ENCODE results near the gene SMYD5. TPM values are rescaled to one million over a fixed set of nuclear protein-coding genes. Genes with fewer than 3 reads are reported as not detected.

SMYD5 gene
- polyA plus RNA-seq, 1 experiment: 19.5 TPM

GRCh38 chr2:73225513-73226360 is 11.7 kb downstream of the SMYD5 start:
- CTCF ChIA-PET: interaction anchor here (1.9 to 3.3 kb wide), 2 partner anchors 13 to 140 kb away, joined by 4 to 18 read pairs; no protein-coding TSS in a partner anchor
- H3K36me3 ChIP-seq (ENCODE audit: control insufficient read depth, insufficient read depth, low read length): peaks cover 15% of the 10 kb centered on the region
- POLR2A ChIA-PET: interaction anchor here (0.7 kb wide), 1 partner anchor 7 kb away, joined by 4 read pairs; the partner anchor contains the start of gene PRADC1
- no peak for DNase-seq (ENCODE audit: low read depth)
- H3K4me3 ChIP-seq (ENCODE audit: low read depth, low read length): no peak overlapping the region
- H3K27me3 ChIP-seq (ENCODE audit: control insufficient read depth, insufficient read depth, low read length): no peaks in the 10 kb centered on the region
- TF ChIP-seq CTCF (IDR thresholded peaks at IDR 0.05; ENCODE audit: insufficient read depth, low read depth, low read length): no peak

- ChIA-PET CTCF (interaction anchor here (2.3 kb wide), 1 partner anchor 14 kb away, joined by 5 read pairs; no protein-coding TSS in a partner anchor), POLR2A (no interaction called here)
- Histone ChIP-seq H3K36me3 (ENCODE audit: control insufficient read depth, insufficient read depth, low read length) (peaks cover 15% of the 10 kb centered on the region), H3K27me3 (ENCODE audit: control insufficient read depth, insufficient read depth, low read length) (no peaks in the 10 kb centered on the region), H3K4me3 (ENCODE audit: low read depth, low read length) (no peak overlapping the region)
- TF ChIP-seq CTCF (IDR thresholded peaks at IDR 0.05; ENCODE audit: insufficient read depth, low read depth, low read length): no peak
- DNase-seq (ENCODE audit: low read depth): no peak
Observed at GRCh38 chr2:73227086-73227485, 13.0 kb downstream of the SMYD5 start.

GRCh38 chr2:73228631-73229030 is 14.6 kb downstream of the SMYD5 start:
- DNase-seq (ENCODE audit: low read depth): no peak
- TF ChIP-seq CTCF (IDR thresholded peaks at IDR 0.05; ENCODE audit: insufficient read depth, low read depth, low read length): no peak
- CTCF ChIA-PET: interaction anchor here (0.8 to 2.3 kb wide), 3 partner anchors 9 to 16 kb away, joined by 3 to 5 read pairs (median 4); no protein-coding TSS in a partner anchor
- Histone ChIP-seq H3K36me3 (ENCODE audit: control insufficient read depth, insufficient read depth, low read length) (peaks cover 9% of the 10 kb centered on the region), H3K27me3 (ENCODE audit: control insufficient read depth, insufficient read depth, low read length) (no peaks in the 10 kb centered on the region), H3K4me3 (ENCODE audit: low read depth, low read length) (no peak overlapping the region)
- POLR2A ChIA-PET: no interaction called here

GRCh38 chr2:73232403-73233153 is 18.5 kb downstream of the SMYD5 start:
- CTCF ChIA-PET: interaction anchor here (0.6 to 3.2 kb wide), 6 partner anchors 10 to 831 kb away, joined by 3 to 13 read pairs (median 3); no protein-coding TSS in a partner anchor
- DNase-seq (ENCODE audit: low read depth): no peak
- H3K27me3 ChIP-seq (ENCODE audit: control insufficient read depth, insufficient read depth, low read length): no peaks in the 10 kb centered on the region
- H3K36me3 ChIP-seq (ENCODE audit: control insufficient read depth, insufficient read depth, low read length): 0 out of 2 replicates have a peak, but pooled peaks cover 1% of the 10 kb centered on the region
- POLR2A ChIA-PET: interaction anchor here (1.0 kb wide), 2 partner anchors 8 to 55 kb away, joined by 4 read pairs; no protein-coding TSS in a partner anchor
- peak overlapping the region; percentile 91 for H3K4me3 ChIP-seq (ENCODE audit: low read depth, low read length)
- no peak for TF ChIP-seq CTCF (IDR thresholded peaks at IDR 0.05; ENCODE audit: insufficient read depth, low read depth, low read length)

Data from BJ (cell line).